Suprapubic skin (tissue), 3 donors: Measurements from ENCODE around the gene GRM7.

Experiments used
- EP300 ChIP-seq: sonication (generic); formaldehyde crosslinking; IDR thresholded peaks from one replicate; pipeline ENCODE4 v1.6.1; 2017; ENCODE audit warnings: antibody characterized with exemption
- TF ChIP-seq, protein P1 (sequence below), 2 donors: fragments of 200-600 bp in 1 of 2; fragments of 450-650 bp in 1 of 2; sonication (generic) in 1 of 2; IDR thresholded peaks; one replicate each; pipeline ENCODE4 v1.5.1; 2016 to 2019; ENCODE audit warnings: antibody characterized with exemption in 2 of 2, mild to moderate bottlenecking in 1 of 2, moderate library complexity in 1 of 2

DNA sequence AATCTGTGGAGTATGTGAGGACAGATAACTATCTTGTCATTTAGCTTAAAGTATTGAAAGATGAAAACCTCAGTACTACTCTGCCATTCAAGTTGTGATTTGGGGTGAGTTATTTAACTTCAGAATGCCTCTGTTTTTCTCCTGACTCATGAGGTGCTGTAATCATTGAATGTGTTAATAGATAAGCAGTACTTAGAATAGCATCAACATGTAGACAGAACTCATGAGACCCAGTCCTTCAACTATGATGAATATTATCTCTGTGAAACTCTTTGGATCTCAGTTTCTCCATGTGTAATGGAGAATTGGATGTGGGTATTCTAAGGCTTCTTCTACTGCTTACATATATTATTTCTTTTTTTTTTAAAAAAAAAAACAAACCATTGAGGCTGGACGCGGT is 431.4 kb downstream of the GRM7 start:
- TF ChIP-seq, protein P1, sequence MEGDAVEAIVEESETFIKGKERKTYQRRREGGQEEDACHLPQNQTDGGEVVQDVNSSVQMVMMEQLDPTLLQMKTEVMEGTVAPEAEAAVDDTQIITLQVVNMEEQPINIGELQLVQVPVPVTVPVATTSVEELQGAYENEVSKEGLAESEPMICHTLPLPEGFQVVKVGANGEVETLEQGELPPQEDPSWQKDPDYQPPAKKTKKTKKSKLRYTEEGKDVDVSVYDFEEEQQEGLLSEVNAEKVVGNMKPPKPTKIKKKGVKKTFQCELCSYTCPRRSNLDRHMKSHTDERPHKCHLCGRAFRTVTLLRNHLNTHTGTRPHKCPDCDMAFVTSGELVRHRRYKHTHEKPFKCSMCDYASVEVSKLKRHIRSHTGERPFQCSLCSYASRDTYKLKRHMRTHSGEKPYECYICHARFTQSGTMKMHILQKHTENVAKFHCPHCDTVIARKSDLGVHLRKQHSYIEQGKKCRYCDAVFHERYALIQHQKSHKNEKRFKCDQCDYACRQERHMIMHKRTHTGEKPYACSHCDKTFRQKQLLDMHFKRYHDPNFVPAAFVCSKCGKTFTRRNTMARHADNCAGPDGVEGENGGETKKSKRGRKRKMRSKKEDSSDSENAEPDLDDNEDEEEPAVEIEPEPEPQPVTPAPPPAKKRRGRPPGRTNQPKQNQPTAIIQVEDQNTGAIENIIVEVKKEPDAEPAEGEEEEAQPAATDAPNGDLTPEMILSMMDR (IDR thresholded peaks at IDR 0.05): no peak
- TF ChIP-seq EP300: no peak
